GM12891 (cell line): ENCODE measurements around the gene RDH8.

Source experiments
- PAX5 ChIP-seq: IDR thresholded peaks from 2 replicates; pipeline ENCODE4 v1.6.1; 2011; ENCODE audit warnings: low read length, moderate library complexity, mild to moderate bottlenecking; ENCODE audit not compliant: insufficient read depth, severe bottlenecking
- POLR2A ChIP-seq: IDR thresholded peaks from 2 replicates; pipeline ENCODE4 v1.6.1; 2011; ENCODE audit warnings: low read depth, low read length, control low read depth
- POLR2AphosphoS5 ChIP-seq: IDR thresholded peaks from 2 replicates; pipeline ENCODE4 v1.6.1; 2011; ENCODE audit warnings: low read depth, low read length, control low read depth
- POU2F2 ChIP-seq: IDR thresholded peaks from 2 replicates; pipeline ENCODE4 v1.6.1; 2011; ENCODE audit warnings: low read depth, mild to moderate bottlenecking, control low read depth, low read length, moderate library complexity
- SPI1 ChIP-seq: IDR thresholded peaks from 2 replicates; pipeline ENCODE4 v1.6.1; 2011; ENCODE audit warnings: low read depth, low read length, control low read depth
- TAF1 ChIP-seq: IDR thresholded peaks from 2 replicates; pipeline ENCODE4 v1.6.1; 2011; ENCODE audit warnings: low read depth, low read length, control low read depth

- no peak for TF ChIP-seq TAF1
- no peak for TF ChIP-seq POLR2A
- no peak for TF ChIP-seq POLR2AphosphoS5
- TF ChIP-seq POU2F2, result no peak
- TF ChIP-seq SPI1, result peak; percentile 31; the same call in 1 of the 2 replicates
- TF ChIP-seq PAX5, result no peak
These were observed 21.7 kb upstream of the RDH8 start for GRCh38 chr19:9991425-9992191.
